Lung (tissue), 12 donors: Measurements from ENCODE around the gene GRIPAP1. TPM values are rescaled to one million over a fixed set of nuclear protein-coding genes. Genes with fewer than 3 reads are reported as not detected.

ENCODE experiments used
- ATAC-seq: fragments of 200-7000 bp; cut with Tn5 transposase; one replicate; pipeline ENCODE4 v1.9.1; 2020; ENCODE audit warnings: moderate number of reproducible peaks; ENCODE audit not compliant: insufficient read depth, low FRiP score
- DNase-seq, 3 donors: peaks; one replicate each; pipeline ENCODE4 v3.0.0-alpha.2; 2013 to 2017
- H3K27ac ChIP-seq, 2 donors: one replicate each; pipeline ENCODE4 v1.5.1; 2013; ENCODE audit warnings: mild to moderate bottlenecking in 2 of 2, moderate library complexity in 2 of 2, control low read depth in 1 of 2, inconsistent platforms in 1 of 2, low read depth in 1 of 2, low read length in 1 of 2
- H3K27me3 ChIP-seq, 3 donors: one replicate each; pipeline ENCODE4 v1.5.1; 2013; ENCODE audit warnings: low read length in 2 of 3; ENCODE audit not compliant: control insufficient read depth in 3 of 3, insufficient read depth in 3 of 3
- H3K36me3 ChIP-seq, 4 donors: one replicate each; pipeline ENCODE4 v1.5.1; 2013; ENCODE audit warnings: low read length in 4 of 4, mild to moderate bottlenecking in 1 of 4, moderate library complexity in 1 of 4; ENCODE audit not compliant: control insufficient read depth in 4 of 4, insufficient read depth in 4 of 4
- H3K4me1 ChIP-seq, 5 donors: one replicate each; pipeline ENCODE4 v1.5.1; 2013; ENCODE audit warnings: low read length in 5 of 5, mild to moderate bottlenecking in 2 of 5, moderate library complexity in 1 of 5; ENCODE audit not compliant: control insufficient read depth in 5 of 5, insufficient read depth in 5 of 5
- H3K4me3 ChIP-seq: one replicate; pipeline ENCODE4 v1.5.1; 2013; ENCODE audit warnings: mild to moderate bottlenecking, control low read depth, moderate library complexity
- H3K9ac ChIP-seq, 2 donors: one replicate each; pipeline ENCODE4 v1.5.1; 2013; ENCODE audit warnings: low read length in 2 of 2, control low read depth in 1 of 2; ENCODE audit not compliant: insufficient read depth in 1 of 2
- H3K9me3 ChIP-seq, 4 donors: one replicate each; pipeline ENCODE4 v1.5.1; 2013; ENCODE audit warnings: low read length in 3 of 4, mild to moderate bottlenecking in 1 of 4, moderate library complexity in 1 of 4; ENCODE audit not compliant: control insufficient read depth in 4 of 4, insufficient read depth in 3 of 4
- WGBS, 2 donors: extraction: QIAGEN DNeasy Blood & Tissue Kit; methylation state at CpG; one replicate each; pipeline ENCODE4 v1.1.7; 2013; 5-methylcytosine and 5-hydroxymethylcytosine counted together
- polyA plus RNA-seq, 2 donors: library from polyadenylated mRNA; stranded (reverse); fragments of 200-250 nt; gene quantifications; one replicate each; pipeline ENCODE4 v1.2.1, GENCODE V29; 2013
- total RNA-seq, 2 donors: library from RNA; depleted of rRNA in 1 of 2; stranded (reverse); fragments of >200 nt in 1 of 2; gene quantifications; one replicate each; pipeline ENCODE4 v1.2.1, GENCODE V29; 2014 to 2021
- TF ChIP-seq, protein P1 (sequence below): IDR thresholded peaks from 2 replicates; pipeline ENCODE4 v1.5.1; 2012; ENCODE audit warnings: mild to moderate bottlenecking; ENCODE audit errors: control extremely low read depth, extremely low read depth
- donor health status: control.
- donor health status: control.
- donor health status: Bipolar disorder and iron deficiency.
- donor health status: healthy.
- donor health status: DM: yes; HTN: yes; CAD: no.

The GRIPAP1 gene
- total and polyA plus RNA-seq, 4 donors, result 29.2 to 48.9 (median 34.2) TPM

DNA sequence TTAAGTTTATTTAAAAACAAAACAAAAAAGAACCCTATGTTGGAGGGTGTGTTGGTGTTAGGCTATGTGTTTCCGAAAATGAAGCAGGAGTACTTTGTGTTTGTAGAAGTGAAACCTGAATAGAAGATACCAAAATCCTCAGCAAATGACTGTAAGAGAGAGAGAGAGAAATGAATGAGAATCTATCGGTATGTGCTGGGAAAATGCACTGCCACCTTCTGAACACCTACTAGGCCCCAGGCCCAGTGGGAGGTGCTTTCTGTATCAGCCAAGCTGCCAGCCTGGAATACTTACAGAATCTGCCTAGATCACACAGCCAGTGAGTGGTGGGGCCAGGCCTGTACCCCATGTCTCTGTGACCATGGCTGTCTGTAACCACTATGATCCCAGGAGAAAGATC, 68.3 kb downstream of the GRIPAP1 start:
- Histone ChIP-seq H3K4me3 (no peak overlapping the region), H3K27me3 (no peaks in the 10 kb centered on the region), H3K9me3 (peaks cover 0 to 6% (median 2%) of the 10 kb centered on the region in 4 donors), H3K9ac (no peak overlapping the region), H3K27ac (no peak overlapping the region), H3K4me1 (peaks cover 0 to under 1% (median 0%) of the 10 kb centered on the region in 5 donors), H3K36me3 (peaks cover 7 to 16% (median 11%) of the 10 kb centered on the region in 4 donors)
- TF ChIP-seq, protein P1, sequence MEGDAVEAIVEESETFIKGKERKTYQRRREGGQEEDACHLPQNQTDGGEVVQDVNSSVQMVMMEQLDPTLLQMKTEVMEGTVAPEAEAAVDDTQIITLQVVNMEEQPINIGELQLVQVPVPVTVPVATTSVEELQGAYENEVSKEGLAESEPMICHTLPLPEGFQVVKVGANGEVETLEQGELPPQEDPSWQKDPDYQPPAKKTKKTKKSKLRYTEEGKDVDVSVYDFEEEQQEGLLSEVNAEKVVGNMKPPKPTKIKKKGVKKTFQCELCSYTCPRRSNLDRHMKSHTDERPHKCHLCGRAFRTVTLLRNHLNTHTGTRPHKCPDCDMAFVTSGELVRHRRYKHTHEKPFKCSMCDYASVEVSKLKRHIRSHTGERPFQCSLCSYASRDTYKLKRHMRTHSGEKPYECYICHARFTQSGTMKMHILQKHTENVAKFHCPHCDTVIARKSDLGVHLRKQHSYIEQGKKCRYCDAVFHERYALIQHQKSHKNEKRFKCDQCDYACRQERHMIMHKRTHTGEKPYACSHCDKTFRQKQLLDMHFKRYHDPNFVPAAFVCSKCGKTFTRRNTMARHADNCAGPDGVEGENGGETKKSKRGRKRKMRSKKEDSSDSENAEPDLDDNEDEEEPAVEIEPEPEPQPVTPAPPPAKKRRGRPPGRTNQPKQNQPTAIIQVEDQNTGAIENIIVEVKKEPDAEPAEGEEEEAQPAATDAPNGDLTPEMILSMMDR, result no peak
- 85 to 86% methylated on average over 2 of the region's 2 CpGs for WGBS, 2 donors
- no peak for ATAC-seq
- no peak for DNase-seq

DNA sequence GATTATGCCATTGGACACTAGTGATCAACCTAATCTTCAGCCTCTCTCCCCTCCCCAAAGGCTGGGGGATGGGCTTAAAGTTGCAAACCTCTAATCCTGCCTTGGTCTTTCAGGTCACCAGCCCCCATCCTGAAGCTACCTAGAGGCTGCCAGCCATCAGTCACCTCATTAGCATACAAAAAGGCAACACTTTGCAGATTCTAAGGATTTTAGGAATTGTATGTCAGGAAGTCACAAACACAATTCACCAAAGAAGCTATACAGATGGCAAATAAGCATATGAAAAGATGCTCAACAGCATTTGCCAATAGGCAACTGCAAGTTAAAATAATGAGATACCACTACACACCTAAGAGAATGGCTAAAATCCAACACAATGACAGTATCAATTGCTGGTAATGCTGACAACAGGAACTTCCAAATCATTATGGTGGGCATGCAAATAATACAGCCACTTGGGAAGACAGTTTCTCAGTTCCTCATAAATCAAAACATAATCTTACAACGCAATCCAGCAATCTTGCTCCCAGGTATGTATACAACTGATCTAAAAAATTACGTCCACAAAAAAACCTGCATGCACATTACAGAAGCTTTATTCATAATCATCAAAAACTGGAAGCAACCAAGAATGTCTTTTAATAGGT, 74.2 kb downstream of the GRIPAP1 start:
- 75 to 92% methylated on average over 2 of the region's 2 CpGs for WGBS, 2 donors
- Histone ChIP-seq H3K4me1 (no peaks in the 10 kb centered on the region), H3K9ac (no peak overlapping the region), H3K27ac (no peak overlapping the region), H3K27me3 (no peaks in the 10 kb centered on the region), H3K4me3 (no peak overlapping the region), H3K36me3 (peaks cover 0 to 16% (median 10%) of the 10 kb centered on the region in 4 donors), H3K9me3 (peaks cover 0 to 4% (median under 1%) of the 10 kb centered on the region in 4 donors)
- TF ChIP-seq, protein P1, result no peak
- no peak for ATAC-seq
- DNase-seq, result no peak

GRCh38 chrX:48927123-48927522, 74.9 kb downstream of the GRIPAP1 start:
- TF ChIP-seq, protein P1, result no peak
- no peak overlapping the region for H3K4me3 ChIP-seq
- no peaks in the 10 kb centered on the region for H3K27me3 ChIP-seq
- H3K36me3 ChIP-seq, result peaks cover 0 to 16% (median 12%) of the 10 kb centered on the region in 4 donors
- H3K27ac ChIP-seq, result no peak overlapping the region
- H3K4me1 ChIP-seq, result no peaks in the 10 kb centered on the region
- 54 to 93% methylated on average over 5 of the region's 5 CpGs for WGBS, 2 donors
- H3K9me3 ChIP-seq, result peaks cover 0 to 3% (median 0%) of the 10 kb centered on the region in 4 donors
- no peak for DNase-seq
- H3K9ac ChIP-seq, result no peak overlapping the region
- no peak for ATAC-seq
